ENCODE measurements around the gene DIP2C.

DIP2C gene

GRCh38 chr10:529468-530230 is 159.8 kb downstream of the DIP2C start:
- Mint-ChIP-seq H3K4me1 (no peaks in the 10 kb centered on the region), H3K36me3 (no peaks in the 10 kb centered on the region), H3K4me3 (no peak overlapping the region), H3K9me3 (no peaks in the 10 kb centered on the region), H3K27ac (no peak overlapping the region)
- DNase-seq (ENCODE audit: low spot score in 2 of 2) (no peak), ATAC-seq (no peak)

DNA sequence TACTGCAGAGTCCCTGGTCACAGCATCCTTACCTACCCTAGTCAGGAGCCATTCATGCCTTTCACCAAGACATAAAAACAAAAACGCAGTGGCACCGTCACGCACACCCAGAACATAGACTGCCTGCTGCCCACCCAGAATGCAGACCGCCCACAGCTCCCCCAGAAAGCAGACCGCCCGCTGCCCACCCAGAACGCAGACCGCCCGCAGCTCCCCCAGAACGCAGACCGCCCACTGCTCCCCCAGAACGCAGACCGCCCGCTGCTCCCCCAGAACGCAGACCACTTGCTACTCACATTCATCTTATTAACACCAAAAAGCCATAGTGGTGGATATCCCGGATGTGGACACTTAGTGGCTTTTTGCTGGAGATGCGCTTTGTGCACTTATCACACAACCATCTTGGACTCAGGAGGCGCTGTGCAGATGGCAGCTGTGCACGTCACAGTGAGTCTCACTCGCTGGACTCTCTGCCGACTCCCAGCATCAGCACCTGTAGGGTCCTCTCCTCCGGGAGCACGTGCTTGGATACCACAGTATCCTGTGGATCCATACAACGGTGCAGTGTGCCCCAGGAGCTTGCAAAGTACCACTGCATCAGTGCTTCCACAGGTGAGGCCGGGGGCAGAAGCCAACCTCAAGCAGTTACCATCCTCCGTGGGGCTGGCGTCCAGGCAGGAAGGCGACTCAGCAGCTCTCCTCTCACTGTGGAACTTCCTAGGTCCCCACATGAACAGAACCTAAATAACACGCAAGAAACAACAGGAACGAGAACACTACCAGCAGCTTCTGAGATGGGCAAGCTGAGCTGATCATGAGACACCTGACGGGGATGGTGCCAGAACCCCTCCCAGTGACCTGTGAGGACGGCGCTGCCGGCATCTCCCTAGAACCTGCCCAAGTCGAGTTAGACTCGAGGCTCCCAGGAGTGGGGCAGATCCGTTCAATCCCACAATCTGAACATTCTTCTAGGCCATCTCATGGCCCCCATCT is 161.0 kb downstream of the DIP2C start:
- Mint-ChIP-seq H3K4me3 (no peak overlapping the region), H3K4me1 (no peaks in the 10 kb centered on the region), H3K27ac (no peak overlapping the region), H3K9me3 (no peaks in the 10 kb centered on the region), H3K36me3 (no peaks in the 10 kb centered on the region)
- DNase-seq (ENCODE audit: low spot score in 2 of 2) (no peak), ATAC-seq (no peak)

- Mint-ChIP-seq H3K4me3 (no peak overlapping the region), H3K27ac (no peak overlapping the region), H3K36me3 (no peaks in the 10 kb centered on the region), H3K9me3 (no peaks in the 10 kb centered on the region), H3K4me1 (no peaks in the 10 kb centered on the region)
- DNase-seq (ENCODE audit: low spot score in 2 of 2) (no peak), ATAC-seq (no peak)
Measured at GRCh38 chr10:527416-527815, 162.1 kb downstream of the DIP2C start.

- no peak for ATAC-seq
- H3K9me3 Mint-ChIP-seq, result no peaks in the 10 kb centered on the region
- H3K4me1 Mint-ChIP-seq, result peaks cover under 1% of the 10 kb centered on the region
- H3K27ac Mint-ChIP-seq, result no peak overlapping the region
- no peak for DNase-seq (ENCODE audit: low spot score in 2 of 2)
- H3K4me3 Mint-ChIP-seq, result no peak overlapping the region
- no peaks in the 10 kb centered on the region for H3K36me3 Mint-ChIP-seq
Measured at GRCh38 chr10:526651-527312, 162.7 kb downstream of the DIP2C start.

- Mint-ChIP-seq H3K4me3 (no peak overlapping the region), H3K27ac (no peak overlapping the region), H3K36me3 (no peaks in the 10 kb centered on the region), H3K9me3 (no peaks in the 10 kb centered on the region), H3K4me1 (peaks cover 6% of the 10 kb centered on the region)
- ATAC-seq, result no peak
- no peak for DNase-seq (ENCODE audit: low spot score in 2 of 2)
Measured at GRCh38 chr10:525565-526315, 163.7 kb downstream of the DIP2C start.

GRCh38 chr10:523925-524324 is 165.5 kb downstream of the DIP2C start:
- peaks cover 6% of the 10 kb centered on the region for H3K4me1 Mint-ChIP-seq
- ATAC-seq, result no peak
- H3K9me3 Mint-ChIP-seq, result no peaks in the 10 kb centered on the region
- H3K36me3 Mint-ChIP-seq, result no peaks in the 10 kb centered on the region
- no peak overlapping the region for H3K4me3 Mint-ChIP-seq
- no peak for DNase-seq (ENCODE audit: low spot score in 2 of 2)
- no peak overlapping the region for H3K27ac Mint-ChIP-seq

- no peaks in the 10 kb centered on the region for H3K9me3 Mint-ChIP-seq
- peaks cover 6% of the 10 kb centered on the region for H3K4me1 Mint-ChIP-seq
- no peaks in the 10 kb centered on the region for H3K36me3 Mint-ChIP-seq
- H3K27ac Mint-ChIP-seq, result no peak overlapping the region
- no peak for ATAC-seq
- no peak overlapping the region for H3K4me3 Mint-ChIP-seq
- no peak for DNase-seq (ENCODE audit: low spot score in 2 of 2)
Measured at GRCh38 chr10:522350-522749, 167.1 kb downstream of the DIP2C start.

DNA sequence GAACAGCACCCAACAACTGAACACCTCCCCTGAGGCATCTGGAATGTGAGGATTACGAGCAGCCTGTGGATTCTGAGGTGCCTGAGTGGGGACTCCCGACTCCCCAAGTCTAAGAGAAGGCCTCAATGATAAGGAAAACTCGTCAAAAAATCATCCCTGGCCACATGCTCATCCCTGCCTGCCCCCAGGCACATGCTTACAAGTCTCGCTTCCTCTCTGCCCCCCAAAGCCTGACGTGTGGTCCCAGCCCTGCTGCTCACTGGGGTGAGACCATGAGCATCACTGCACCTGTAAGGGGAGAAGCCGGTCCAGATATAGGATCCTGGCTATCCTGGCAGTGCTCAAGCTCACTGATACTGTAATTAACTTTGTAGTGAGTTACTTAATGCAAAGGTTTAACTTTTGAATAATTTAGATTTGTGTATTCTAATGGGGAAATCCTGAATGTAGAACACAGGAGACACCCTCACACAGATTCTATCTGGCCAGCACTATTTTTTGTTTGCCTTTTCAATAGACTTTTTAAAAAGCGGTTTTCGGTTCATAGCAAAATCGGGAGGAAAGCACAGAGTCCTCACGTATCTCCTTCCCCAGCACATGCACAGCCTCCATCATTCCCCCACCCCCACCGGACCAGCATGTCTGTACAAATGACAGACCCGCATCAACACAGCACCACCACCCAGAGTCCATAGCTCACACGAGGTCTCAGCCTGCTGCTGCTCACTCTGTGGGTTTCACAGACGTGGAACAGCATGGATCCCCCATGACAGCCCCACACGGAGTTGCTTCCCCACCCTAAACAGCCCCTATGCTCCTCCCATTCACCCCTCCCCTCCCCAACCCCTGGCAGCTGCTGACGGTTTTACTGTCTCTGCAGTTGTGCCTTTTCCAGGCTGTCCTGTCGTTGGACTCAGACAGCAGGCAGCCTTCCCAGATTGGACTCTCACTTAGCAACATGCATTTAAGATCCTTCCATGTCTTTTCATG is 167.9 kb downstream of the DIP2C start:
- no peak overlapping the region for H3K27ac Mint-ChIP-seq
- H3K4me3 Mint-ChIP-seq, result no peak overlapping the region
- peaks cover 6% of the 10 kb centered on the region for H3K4me1 Mint-ChIP-seq
- ATAC-seq (no peak), DNase-seq (ENCODE audit: low spot score in 2 of 2) (no peak)
- H3K9me3 Mint-ChIP-seq, result no peaks in the 10 kb centered on the region
- H3K36me3 Mint-ChIP-seq, result no peaks in the 10 kb centered on the region

- DNase-seq (ENCODE audit: low spot score in 2 of 2), result no peak
- Mint-ChIP-seq H3K9me3 (no peaks in the 10 kb centered on the region), H3K4me3 (no peak overlapping the region)
Measured at GRCh38 chr10:520402-520787, 169.1 kb downstream of the DIP2C start.

GRCh38 chr10:519716-520401 is 169.6 kb downstream of the DIP2C start:
- H3K4me3 Mint-ChIP-seq, result no peak overlapping the region
- no peaks in the 10 kb centered on the region for H3K9me3 Mint-ChIP-seq
- ATAC-seq (no peak), DNase-seq (ENCODE audit: low spot score in 2 of 2) (no peak)
- no peaks in the 10 kb centered on the region for H3K36me3 Mint-ChIP-seq
- no peak overlapping the region for H3K27ac Mint-ChIP-seq
- peaks cover 6% of the 10 kb centered on the region for H3K4me1 Mint-ChIP-seq

More at GRCh38 chr10:520402-520787, 169.1 kb downstream of the DIP2C start:
- H3K27ac Mint-ChIP-seq, result no peak overlapping the region
- ATAC-seq, result no peak
- H3K36me3 Mint-ChIP-seq, result no peaks in the 10 kb centered on the region
- H3K4me1 Mint-ChIP-seq, result peaks cover 6% of the 10 kb centered on the region

DNA sequence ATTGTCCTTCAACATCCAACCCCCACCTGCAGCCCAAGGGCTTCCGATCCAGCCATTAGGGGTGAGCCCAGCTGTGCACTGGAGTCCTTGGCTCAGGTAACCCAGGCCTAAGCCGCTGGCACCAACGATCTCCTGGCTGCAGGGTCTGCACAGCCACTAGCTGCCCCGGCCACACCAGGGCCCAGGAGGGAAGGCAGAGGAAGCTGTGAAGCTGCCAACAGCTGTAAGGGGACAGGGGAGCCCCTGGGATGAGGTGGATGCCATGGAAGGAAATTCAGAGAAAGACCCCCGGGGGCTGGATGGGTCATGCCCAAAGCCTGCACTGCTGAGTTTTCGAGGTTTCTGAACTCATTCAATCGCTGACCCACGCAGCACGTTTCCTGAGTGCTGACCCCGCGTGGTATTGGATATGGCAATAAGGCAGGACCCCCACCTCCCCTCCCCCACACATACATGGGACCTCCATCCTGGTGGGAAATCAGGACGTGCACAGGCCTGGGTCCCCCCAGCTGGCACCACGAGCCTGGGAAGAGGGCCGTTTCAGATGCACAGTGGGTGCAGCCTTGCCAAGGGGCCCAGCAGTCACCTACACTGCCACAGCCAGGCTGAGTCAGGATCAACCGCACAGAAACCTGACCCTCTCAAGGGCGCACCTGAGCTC is 170.3 kb downstream of the DIP2C start:
- no peak overlapping the region for H3K4me3 Mint-ChIP-seq
- no peak for DNase-seq (ENCODE audit: low spot score in 2 of 2)
- ATAC-seq, result peak; percentile 12
- H3K4me1 Mint-ChIP-seq, result peaks cover 6% of the 10 kb centered on the region
- H3K9me3 Mint-ChIP-seq, result no peaks in the 10 kb centered on the region
- H3K36me3 Mint-ChIP-seq, result no peaks in the 10 kb centered on the region
- no peak overlapping the region for H3K27ac Mint-ChIP-seq

- DNase-seq (ENCODE audit: low spot score in 2 of 2), result no peak
- Mint-ChIP-seq H3K4me3 (no peak overlapping the region), H3K4me1 (peaks cover 15% of the 10 kb centered on the region), H3K27ac (no peak overlapping the region), H3K36me3 (no peaks in the 10 kb centered on the region), H3K9me3 (no peaks in the 10 kb centered on the region)
- no peak for ATAC-seq
Measured at GRCh38 chr10:517872-518475, 171.5 kb downstream of the DIP2C start.

All from stimulated activated effector memory CD8-positive, alpha-beta T cell treated with anti-CD3 and anti-CD28 coated beads, Interleukin-12 subunit alpha, Interleukin-12 subunit beta, amount 100 ng/mL, for 72 hours (primary cell).